ENCODE results near the gene PAX3. TPM values are rescaled to one million over a fixed set of nuclear protein-coding genes. Genes with fewer than 3 reads are reported as not detected.

PAX3 gene
- total and polyA plus RNA-seq, 11 donors = 0.42 TPM; not detected in 10

DNA sequence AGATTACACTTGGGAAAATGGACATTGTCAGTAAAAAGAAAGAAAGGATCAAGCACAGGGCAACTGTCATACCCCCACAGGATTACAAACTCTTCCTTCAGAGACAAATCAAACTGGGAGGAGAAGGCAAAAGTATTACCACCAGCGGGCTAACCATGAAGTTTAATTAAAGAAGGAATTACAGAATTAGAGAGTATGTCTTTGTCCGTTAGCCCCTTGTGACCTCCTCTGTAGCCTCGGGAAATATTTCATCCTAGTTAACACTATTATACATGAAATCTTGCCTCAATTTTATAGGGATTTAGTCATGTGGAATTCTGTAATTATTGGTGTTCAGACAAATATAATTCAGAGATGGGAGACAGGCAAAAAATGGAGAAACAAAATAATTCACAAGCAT is 60.7 kb downstream of the PAX3 start:
- intact Hi-C loops (cut with DNase I) = no loop called here
- TF ChIP-seq, protein P1, sequence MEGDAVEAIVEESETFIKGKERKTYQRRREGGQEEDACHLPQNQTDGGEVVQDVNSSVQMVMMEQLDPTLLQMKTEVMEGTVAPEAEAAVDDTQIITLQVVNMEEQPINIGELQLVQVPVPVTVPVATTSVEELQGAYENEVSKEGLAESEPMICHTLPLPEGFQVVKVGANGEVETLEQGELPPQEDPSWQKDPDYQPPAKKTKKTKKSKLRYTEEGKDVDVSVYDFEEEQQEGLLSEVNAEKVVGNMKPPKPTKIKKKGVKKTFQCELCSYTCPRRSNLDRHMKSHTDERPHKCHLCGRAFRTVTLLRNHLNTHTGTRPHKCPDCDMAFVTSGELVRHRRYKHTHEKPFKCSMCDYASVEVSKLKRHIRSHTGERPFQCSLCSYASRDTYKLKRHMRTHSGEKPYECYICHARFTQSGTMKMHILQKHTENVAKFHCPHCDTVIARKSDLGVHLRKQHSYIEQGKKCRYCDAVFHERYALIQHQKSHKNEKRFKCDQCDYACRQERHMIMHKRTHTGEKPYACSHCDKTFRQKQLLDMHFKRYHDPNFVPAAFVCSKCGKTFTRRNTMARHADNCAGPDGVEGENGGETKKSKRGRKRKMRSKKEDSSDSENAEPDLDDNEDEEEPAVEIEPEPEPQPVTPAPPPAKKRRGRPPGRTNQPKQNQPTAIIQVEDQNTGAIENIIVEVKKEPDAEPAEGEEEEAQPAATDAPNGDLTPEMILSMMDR (IDR thresholded peaks at IDR 0.05) = no peak
- TF ChIP-seq POLR2A (IDR thresholded peaks at IDR 0.05) = no peak
- H3K4me1 ChIP-seq = peaks cover 0 to 6% (median 0%) of the 10 kb centered on the region in 12 donors
- no peak overlapping the region for H3K4me3 ChIP-seq
- ATAC-seq (no peak), DNase-seq (no peak)
- no peak overlapping the region for H3K27ac ChIP-seq
- H3K36me3 ChIP-seq = no peaks in the 10 kb centered on the region
- no peaks in the 10 kb centered on the region for H3K9me3 ChIP-seq
- H3K27me3 ChIP-seq = peaks cover 0 to 49% (median 0%) of the 10 kb centered on the region in 9 donors
- WGBS, 4 donors = 67 to 79% (median 77%) methylated on average over 3 of the region's 3 CpGs

DNA sequence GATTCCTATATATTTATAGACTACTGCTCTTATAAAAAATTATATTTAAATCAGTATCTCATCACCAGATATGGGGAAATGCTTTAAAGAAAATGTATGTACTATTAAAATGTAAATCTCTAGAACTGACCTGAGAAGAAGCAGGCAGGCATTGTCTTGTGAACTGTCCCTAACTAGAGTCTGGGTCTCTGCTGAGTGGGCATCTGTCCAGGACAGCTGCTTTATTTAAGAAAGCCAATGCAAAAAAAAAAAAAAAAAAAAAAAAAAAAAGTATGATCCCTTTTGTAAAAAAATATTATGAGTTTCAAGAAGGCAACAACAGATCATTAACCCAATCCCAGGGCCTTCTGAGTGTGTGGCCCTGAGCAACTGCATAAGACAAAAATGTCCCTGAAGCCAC is 66.0 kb downstream of the PAX3 start:
- ATAC-seq (no peak), DNase-seq (no peak)
- H3K9me3 ChIP-seq = no peaks in the 10 kb centered on the region
- TF ChIP-seq, protein P1 (IDR thresholded peaks at IDR 0.05) = no peak
- TF ChIP-seq POLR2A (IDR thresholded peaks at IDR 0.05) = no peak
- no peak overlapping the region for H3K4me3 ChIP-seq
- peaks cover 0 to 6% (median 0%) of the 10 kb centered on the region in 9 donors for H3K27me3 ChIP-seq
- H3K27ac ChIP-seq = no peak overlapping the region
- H3K36me3 ChIP-seq = no peaks in the 10 kb centered on the region
- intact Hi-C loops (cut with DNase I) = no loop called here
- H3K4me1 ChIP-seq = no peaks in the 10 kb centered on the region

DNA sequence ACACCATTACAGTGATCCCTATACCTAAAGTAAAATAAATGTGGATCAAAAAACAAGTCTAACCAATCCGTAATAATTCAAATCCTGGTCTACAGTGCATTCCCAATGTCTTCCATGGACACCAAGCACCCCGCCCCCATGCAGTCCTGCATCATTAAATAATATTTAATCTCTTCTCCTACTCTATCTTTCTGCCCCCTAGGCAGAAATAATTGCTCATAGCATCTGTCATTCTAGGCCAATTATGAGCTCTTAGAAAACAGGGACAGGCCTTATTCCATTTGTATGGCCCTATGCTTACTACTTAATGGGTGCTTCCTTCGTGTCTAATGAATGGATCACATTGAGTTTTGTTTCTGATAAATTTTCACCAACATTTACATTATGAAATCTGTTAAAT is 66.4 kb downstream of the PAX3 start:
- TF ChIP-seq POLR2A (IDR thresholded peaks at IDR 0.05) = no peak
- TF ChIP-seq, protein P1 (IDR thresholded peaks at IDR 0.05) = no peak
- intact Hi-C loops (cut with DNase I) = no loop called here
- Histone ChIP-seq H3K9me3 (no peaks in the 10 kb centered on the region), H3K27me3 (peaks cover 0 to 6% (median 0%) of the 10 kb centered on the region in 9 donors), H3K4me3 (no peak overlapping the region), H3K36me3 (no peaks in the 10 kb centered on the region), H3K4me1 (no peaks in the 10 kb centered on the region), H3K27ac (no peak overlapping the region)
- 84 to 92% (median 89%) methylated on average over 3 of the region's 3 CpGs for WGBS, 4 donors
- ATAC-seq = no peak
- no peak for DNase-seq

DNA sequence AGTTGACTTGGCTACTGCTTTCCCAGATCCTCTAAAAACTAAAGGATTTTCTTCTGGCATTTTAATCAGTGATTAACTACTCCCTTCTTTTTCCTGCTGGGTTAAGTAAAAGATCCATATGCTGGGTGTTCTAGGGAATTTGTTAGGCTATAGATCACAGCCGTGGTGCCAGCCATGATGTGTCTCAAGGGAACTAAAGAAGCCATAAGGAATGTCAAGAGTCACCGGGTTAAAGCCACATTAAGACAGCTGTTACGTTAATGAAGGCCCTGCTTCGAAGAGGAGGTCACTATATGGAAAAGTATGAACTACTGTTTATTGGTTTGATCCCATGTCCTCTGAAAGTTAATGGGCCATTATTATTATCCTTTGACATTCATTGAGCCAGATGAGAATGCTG is 70.7 kb downstream of the PAX3 start:
- no peak for ATAC-seq
- no peak for DNase-seq
- Histone ChIP-seq H3K9me3 (no peaks in the 10 kb centered on the region), H3K4me1 (no peaks in the 10 kb centered on the region), H3K27me3 (peaks cover 0 to 4% (median 0%) of the 10 kb centered on the region in 9 donors), H3K4me3 (no peak overlapping the region), H3K27ac (no peak overlapping the region), H3K36me3 (no peaks in the 10 kb centered on the region)
- 45 to 62% (median 53%) methylated on average over 4 of the region's 4 CpGs for WGBS, 4 donors
- TF ChIP-seq, protein P1 (IDR thresholded peaks at IDR 0.05) = no peak
- TF ChIP-seq POLR2A (IDR thresholded peaks at IDR 0.05) = no peak
- intact Hi-C loops (cut with DNase I) = no loop called here

Data from heart left ventricle (tissue), 16 donors.